ENCODE measurements around the gene SFMBT2. TPM values are rescaled to one million over a fixed set of nuclear protein-coding genes. Genes with fewer than 3 reads are reported as not detected.

Gene SFMBT2
- total and polyA plus RNA-seq, 2 of the 4 experiments (the other 2 are of a cell fraction) = 0.70 to 1.3 TPM

- in situ Hi-C loops (cut with MboI; ENCODE audit: low sequenced_read_pairs) (no loop called here), dilution Hi-C loops (cut with HindIII; ENCODE audit: low sequenced_read_pairs, unreplicated experiment) (no loop called here), intact Hi-C loops (cut with micrococcal nuclease) (no loop called here)
- Histone ChIP-seq H3K9me3 (ENCODE audit: control insufficient read depth, insufficient read depth, low read length) (0 out of 2 replicates have a peak, but pooled peaks cover 2% of the 10 kb centered on the region), H3K79me1 (ENCODE audit: low read depth in 1 of 2, low read length in 2 of 2) (no peaks in the 10 kb centered on the region), H4K8ac (ENCODE audit: low read depth in 2 of 2, low read length in 2 of 2) (no peak overlapping the region), H3K23ac (ENCODE audit: low read depth, low read length) (no peak overlapping the region), H3K4me1 (ENCODE audit: control insufficient read depth, insufficient read depth, low read length) (peaks cover 2% of the 10 kb centered on the region; the same call in 1 of the 2 replicates), H2AK9ac (replicated peaks; ENCODE audit: low read depth, low read length, poor library complexity) (no peak overlapping the region), H3K9ac (ENCODE audit: low read depth, low read length) (no peak overlapping the region), H3K27ac (ENCODE audit: insufficient read depth, low read length) (no peak overlapping the region), H2AK5ac (ENCODE audit: low read depth, low read length) (no peak overlapping the region), H4K5ac (ENCODE audit: low read depth, low read length) (no peak overlapping the region), H2BK15ac (ENCODE audit: low read depth, low read length) (no peak overlapping the region), H3K56ac (ENCODE audit: extremely low read depth, insufficient read depth, low read length) (no peak overlapping the region), H3K14ac (replicated peaks; ENCODE audit: low read depth, low read length) (no peak overlapping the region), H3K4me2 (ENCODE audit: low read depth, low read length) (no peak overlapping the region), H3K4me3 (ENCODE audit: insufficient read depth, low read depth, low read length) (no peak overlapping the region), H4K91ac (ENCODE audit: insufficient read depth, low read depth, low read length) (no peak overlapping the region), H3K27me3 (ENCODE audit: control insufficient read depth, insufficient read depth, low read length) (no peaks in the 10 kb centered on the region), H2AFZ (replicated peaks; ENCODE audit: low read length, poor library complexity) (no peak overlapping the region), H2BK5ac (ENCODE audit: low read depth, low read length, poor library complexity, severe bottlenecking) (no peak overlapping the region), H3K36me3 (ENCODE audit: control insufficient read depth, insufficient read depth, low read length) (no peaks in the 10 kb centered on the region), H2BK20ac (ENCODE audit: low read depth, low read length) (no peak overlapping the region), H3K4ac (ENCODE audit: low read depth, low read length) (no peak overlapping the region), H4K20me1 (ENCODE audit: insufficient read depth, low read length) (no peaks in the 10 kb centered on the region), H3K18ac (ENCODE audit: low read depth, low read length) (no peak overlapping the region), H3K9me1 (ENCODE audit: insufficient read depth, low read length) (0 out of 2 replicates have a peak, but pooled peaks cover 3% of the 10 kb centered on the region), H2BK120ac (ENCODE audit: low read depth, low read length) (no peak overlapping the region)
- BruUV-seq (replicated peaks) = no TSS peak
- ChIA-PET POLR2A (ENCODE audit: unreplicated experiment) (no interaction called here), CTCF (no interaction called here)
- TF ChIP-seq BHLHE40 (IDR thresholded peaks at IDR 0.05; ENCODE audit: low read depth, low read length) (no peak), MAZ (IDR thresholded peaks at IDR 0.05; ENCODE audit: borderline replicate concordance, low read depth, low read length) (no peak), RFX5 (IDR thresholded peaks at IDR 0.05; ENCODE audit: low read depth, low read length) (no peak), CHD1 (IDR thresholded peaks at IDR 0.05; ENCODE audit: low read depth, low read length) (no peak), RAD21 (IDR thresholded peaks at IDR 0.05; ENCODE audit: low read length) (no peak), ELK1 (IDR thresholded peaks at IDR 0.05; ENCODE audit: borderline replicate concordance, low read depth, low read length) (no peak), MAFK (IDR thresholded peaks at IDR 0.05; ENCODE audit: low read depth, low read length) (no peak), USF2 (IDR thresholded peaks at IDR 0.05; ENCODE audit: low read depth, low read length) (no peak), RCOR1 (IDR thresholded peaks at IDR 0.05; ENCODE audit: insufficient replicate concordance, low read length) (no peak)
- ATAC-seq (ENCODE audit: low read depth) = no peak
- no peak for DNase-seq
- WGBS, 2 experiments (ENCODE audit: extremely low coverage in 2 of 2, insufficient read length in 1 of 2) = 85% methylated on average over 3 of the region's 7 CpGs; no CpG with 5 or more reads in 1 of the 2 experiments
These were observed 114.2 kb downstream of the SFMBT2 start for GRCh38 chr10:7296648-7297047.

All from IMR-90 (cell line).